Measurements from ENCODE around the gene USP25.

Gene USP25

GRCh38 chr21:15763359-15763758 is 33.6 kb downstream of the USP25 start:
- DNase-seq (ENCODE audit: low read depth in 2 of 2) = no peak

- DNase-seq (ENCODE audit: low read depth in 2 of 2) = no peak
Measured at GRCh38 chr21:15764878-15765277, 35.1 kb downstream of the USP25 start.

- DNase-seq (ENCODE audit: low read depth in 2 of 2) = no peak
Measured at GRCh38 chr21:15766952-15767603, 37.3 kb downstream of the USP25 start.

GRCh38 chr21:15768045-15768601 is 38.3 kb downstream of the USP25 start:
- no peak for DNase-seq (ENCODE audit: low read depth in 2 of 2)

GRCh38 chr21:15768853-15769252 is 39.1 kb downstream of the USP25 start:
- DNase-seq (ENCODE audit: low read depth in 2 of 2) = no peak

DNA sequence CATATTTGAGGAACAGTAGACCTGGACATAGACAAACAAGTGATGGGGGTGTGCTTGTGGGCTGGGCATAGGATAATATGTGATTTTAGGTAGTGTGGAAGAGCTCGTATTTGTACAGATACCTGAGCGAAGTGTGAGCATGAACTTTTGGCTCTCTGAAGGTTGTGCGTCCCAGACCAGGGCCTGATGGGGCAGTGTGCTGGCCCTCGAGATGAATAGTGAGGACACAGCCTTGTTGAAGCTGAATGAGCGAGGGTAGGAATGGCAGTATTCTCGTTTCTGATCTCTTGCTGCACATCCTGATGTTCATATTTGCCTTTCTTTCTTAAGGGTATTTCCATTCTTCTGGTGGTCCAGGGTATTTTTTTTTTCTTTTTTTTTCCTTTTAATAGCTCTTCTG is 41.5 kb downstream of the USP25 start:
- no peak for DNase-seq (ENCODE audit: low read depth in 2 of 2)

GRCh38 chr21:15772654-15773053 is 42.9 kb downstream of the USP25 start:
- no peak for DNase-seq (ENCODE audit: low read depth in 2 of 2)

GRCh38 chr21:15774590-15774989 is 44.8 kb downstream of the USP25 start:
- DNase-seq (ENCODE audit: low read depth in 2 of 2) = no peak

DNA sequence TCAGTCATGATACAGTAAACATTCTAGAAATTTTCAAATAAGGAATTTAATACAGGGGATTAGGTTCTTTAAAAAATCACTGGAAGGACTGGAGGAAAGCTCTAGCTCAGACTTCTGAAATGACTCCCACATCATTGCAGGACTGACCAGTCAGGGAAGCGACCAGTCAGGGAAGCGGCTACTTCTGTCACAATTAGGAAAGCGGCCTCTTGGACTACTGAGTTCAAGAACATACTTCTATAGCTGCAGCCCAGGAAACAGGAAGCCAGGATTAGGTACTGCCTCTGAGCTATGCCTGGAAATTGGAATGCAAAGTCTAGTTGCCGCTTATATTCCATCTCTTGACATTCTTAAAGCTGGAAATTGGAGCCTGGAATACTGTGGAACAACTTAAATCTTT is 45.5 kb downstream of the USP25 start:
- no peak for DNase-seq (ENCODE audit: low read depth in 2 of 2)

DNA sequence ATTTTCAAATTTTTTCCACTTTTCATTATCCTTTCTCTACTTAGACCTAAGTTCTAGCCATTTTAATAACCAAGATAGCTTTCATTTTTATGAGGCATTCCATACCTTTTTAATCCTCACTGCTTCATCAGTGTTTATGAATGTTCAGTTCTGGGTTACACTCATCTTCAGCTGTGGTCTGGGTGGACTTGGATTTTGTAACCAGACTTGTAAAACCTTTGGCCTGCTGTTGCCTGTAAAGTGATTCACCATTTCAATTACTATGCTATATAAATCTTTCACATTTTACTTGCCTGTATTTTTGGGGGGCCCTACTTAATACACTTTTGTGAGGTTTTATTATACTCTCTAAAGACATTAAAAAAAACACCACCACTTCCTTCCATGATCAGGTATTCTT is 46.2 kb downstream of the USP25 start:
- no peak for DNase-seq (ENCODE audit: low read depth in 2 of 2)

DNA sequence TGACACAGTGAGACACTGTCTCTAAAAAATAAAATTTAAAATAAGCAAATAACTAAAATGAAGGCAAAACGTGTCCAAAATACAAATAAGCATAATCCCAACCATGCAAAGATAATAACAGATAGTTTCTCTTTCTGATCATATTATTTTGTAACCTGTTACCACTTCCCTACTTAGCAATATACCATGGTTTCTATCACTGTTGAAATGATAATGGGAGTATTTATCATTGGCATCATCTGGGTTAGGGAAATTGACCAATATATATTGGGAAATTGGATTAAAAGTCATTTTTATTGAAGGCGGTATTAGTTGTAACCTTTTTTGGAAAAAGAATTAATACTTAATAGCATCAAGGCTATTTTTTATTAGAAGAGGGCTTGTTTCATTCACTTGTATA is 47.0 kb downstream of the USP25 start:
- DNase-seq (ENCODE audit: low read depth in 2 of 2) = no peak

DNA sequence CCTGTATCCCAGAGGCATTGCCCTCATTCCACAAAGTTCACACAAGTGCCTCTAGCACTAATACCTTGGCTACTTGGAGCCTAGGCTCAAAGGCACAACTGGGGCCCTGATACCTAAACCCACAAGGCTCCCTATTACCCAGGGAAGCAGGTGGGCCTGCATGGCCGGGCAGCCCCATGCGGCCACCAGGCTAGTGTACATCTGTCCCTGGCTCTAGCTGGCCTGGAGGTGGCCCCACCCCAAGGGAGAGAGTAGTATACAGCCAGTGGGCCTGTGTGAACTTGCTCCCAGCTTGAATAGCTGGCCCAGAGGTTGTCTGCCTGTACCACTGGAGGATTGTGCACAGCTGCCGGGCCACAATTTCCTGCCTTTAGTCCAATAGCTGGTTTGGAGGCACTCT is 52.2 kb downstream of the USP25 start:
- no peak for DNase-seq (ENCODE audit: low read depth in 2 of 2)

DNA sequence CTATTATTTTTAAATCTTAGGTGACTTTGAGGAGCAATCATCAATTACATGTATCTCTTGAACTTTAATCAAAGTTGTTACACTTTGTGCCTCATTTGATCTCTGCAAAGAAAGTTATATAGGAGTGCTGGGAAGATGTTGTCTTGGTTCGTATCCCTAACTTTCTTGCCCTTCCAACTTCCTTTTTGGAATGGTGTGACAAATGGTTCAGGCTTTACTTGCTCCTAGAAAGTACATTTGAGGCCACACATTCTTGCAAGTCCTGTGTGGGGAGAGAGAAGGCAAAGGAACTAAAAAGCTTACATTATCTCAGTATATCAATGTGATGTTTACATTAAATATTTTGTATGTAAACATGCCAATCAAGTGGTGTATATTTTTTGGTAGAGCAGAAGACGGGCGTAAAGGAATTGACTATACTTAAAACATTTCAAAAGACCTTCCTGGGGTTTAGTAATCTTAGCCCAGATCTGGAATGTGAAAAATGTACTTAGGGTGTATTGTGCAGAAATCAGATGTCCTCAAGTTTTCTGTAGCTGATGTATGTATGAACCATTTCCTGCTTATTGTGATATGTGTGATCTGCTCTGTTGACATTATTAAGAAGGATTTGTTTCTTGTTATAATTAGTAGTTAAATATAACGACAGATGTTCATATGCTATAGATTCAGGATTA is 59.2 kb downstream of the USP25 start:
- DNase-seq (ENCODE audit: low read depth in 2 of 2) = no peak

GRCh38 chr21:15793109-15793508 is 63.3 kb downstream of the USP25 start:
- DNase-seq (ENCODE audit: low read depth in 2 of 2) = no peak

DNA sequence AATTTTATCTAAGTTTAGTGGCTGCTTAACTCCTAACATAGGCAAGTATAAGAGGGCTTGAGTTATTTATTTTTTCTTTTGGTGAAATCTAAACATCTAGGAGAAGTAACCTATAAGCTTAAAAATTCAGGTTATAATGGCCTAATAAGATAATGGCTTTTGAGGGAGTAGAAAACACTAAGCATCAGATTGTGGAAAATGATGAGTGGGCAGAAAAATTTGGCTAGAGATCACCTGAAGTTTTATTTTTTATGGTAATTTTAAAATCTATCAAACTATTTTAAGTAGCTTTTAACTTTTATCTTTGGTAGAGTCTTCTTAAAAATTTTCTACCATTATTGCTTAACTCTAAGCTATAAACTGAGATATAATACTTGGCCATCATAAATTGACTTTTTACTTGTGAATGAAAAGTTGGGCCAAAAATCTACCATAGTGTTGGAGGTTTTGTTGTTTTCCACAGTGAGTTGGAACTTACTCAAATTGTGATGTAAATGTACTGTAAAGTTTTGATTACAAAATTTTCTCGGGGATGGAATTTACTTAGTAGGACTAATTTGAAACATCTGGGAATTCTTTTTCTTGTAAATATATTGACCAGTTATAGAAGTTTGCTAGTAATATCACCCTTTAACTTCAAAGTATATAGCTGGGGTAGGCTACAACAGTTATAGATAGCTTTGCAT is 63.9 kb downstream of the USP25 start:
- DNase-seq (ENCODE audit: low read depth in 2 of 2) = no peak

GRCh38 chr21:15794277-15794912 is 64.6 kb downstream of the USP25 start:
- no peak for DNase-seq (ENCODE audit: low read depth in 2 of 2)

- no peak for DNase-seq (ENCODE audit: low read depth in 2 of 2)
Measured at GRCh38 chr21:15795533-15795932, 65.8 kb downstream of the USP25 start.

GRCh38 chr21:15797577-15798363 is 68.0 kb downstream of the USP25 start:
- no peak for DNase-seq (ENCODE audit: low read depth in 2 of 2)

GRCh38 chr21:15801352-15801863 is 71.6 kb downstream of the USP25 start:
- no peak for DNase-seq (ENCODE audit: low read depth in 2 of 2)

DNA sequence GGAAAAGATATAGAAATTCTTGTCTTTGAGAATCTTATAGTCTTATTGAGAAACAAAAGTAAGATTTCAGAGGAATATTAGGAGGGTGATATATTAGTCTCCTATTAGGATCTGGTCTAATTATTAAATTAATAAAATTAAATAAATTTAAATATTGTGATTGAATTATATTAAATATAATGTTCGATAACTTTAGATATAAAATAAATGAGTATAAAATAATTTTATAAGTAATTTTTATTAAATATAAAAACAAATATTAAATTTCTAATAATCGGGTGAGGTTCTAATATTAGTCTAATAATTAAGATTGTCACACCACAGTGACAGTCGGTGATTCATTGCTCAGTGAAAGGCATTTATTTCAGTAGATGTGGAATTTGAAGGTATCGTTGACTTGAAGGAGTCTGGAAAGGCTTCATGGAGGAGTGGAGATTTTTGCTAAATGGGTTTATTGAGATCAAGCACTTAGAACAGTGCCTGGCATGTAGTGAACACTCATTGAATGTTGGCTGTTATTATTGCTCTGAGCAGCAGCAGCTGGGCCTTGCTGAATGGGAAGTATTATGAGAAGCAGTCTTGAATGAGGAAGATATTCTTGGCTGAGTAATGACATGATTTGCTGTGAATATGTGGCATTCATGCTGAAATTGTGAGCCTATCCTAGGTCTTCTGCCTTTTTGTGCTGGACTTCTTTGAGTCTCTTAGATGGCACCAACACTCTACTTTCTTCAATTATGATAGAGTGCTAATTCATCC is 74.6 kb downstream of the USP25 start:
- no peak for DNase-seq (ENCODE audit: low read depth in 2 of 2)

DNA sequence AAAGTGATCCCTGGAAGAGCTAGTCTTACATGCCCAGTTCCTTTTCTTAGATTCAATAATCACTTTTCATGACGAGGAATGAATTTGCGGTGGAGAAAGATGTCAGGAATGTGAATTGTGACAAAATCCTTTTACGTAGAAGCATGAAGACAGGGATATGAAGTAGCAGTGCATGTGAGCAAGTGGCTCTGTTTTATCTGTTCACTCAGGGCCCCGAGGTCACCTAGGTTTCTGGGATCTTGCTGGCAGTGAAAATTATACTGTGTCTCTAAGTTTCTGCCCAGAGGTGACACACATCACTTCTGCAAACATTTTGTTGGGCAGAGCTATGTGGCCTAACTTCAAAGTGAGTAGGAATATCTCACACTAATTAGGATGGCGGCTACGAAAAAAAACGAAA is 79.3 kb downstream of the USP25 start:
- no peak for DNase-seq (ENCODE audit: low read depth in 2 of 2)

Data from stimulated activated CD4-positive, alpha-beta T cell treated with anti-CD3 and anti-CD28 coated beads, Interleukin-1b, Interleukin-23, amount 100 ng/mL, for 1 hour (primary cell).